ENCODE measurements around the gene CSF3R. TPM values are rescaled to one million over a fixed set of nuclear protein-coding genes. Genes with fewer than 3 reads are reported as not detected.

Gene CSF3R
- polyA plus RNA-seq (ENCODE audit: insufficient read length in 10 of 10), result 1 to 10 TPM; 1.9 to 4.1 (median 2.7) TPM
- long read RNA-seq, donor 1, result 0 reads
- long read RNA-seq, donor 2, result 0 reads
- long read RNA-seq, donor 3, result 0 reads
- long read RNA-seq, donor 4, partial matches to known transcripts, result 0 of 1 reads
- long read RNA-seq, donor 4, other reads (novel, unspliced or antisense), result 0 of 1 reads
- long read RNA-seq, donor 5, result 0 reads
- long read RNA-seq, donor 6, result 0 reads
- long read RNA-seq, donor 7, partial matches to known transcripts, result 0 of 1 reads
- long read RNA-seq, donor 7, other reads (novel, unspliced or antisense), result 0 of 1 reads
- long read RNA-seq, donor 8, partial matches to known transcripts, result 0 of 1 reads
- long read RNA-seq, donor 8, other reads (novel, unspliced or antisense), result 0 of 1 reads
- long read RNA-seq, donor 9, result 0 reads

GRCh38 chr1:36482724-36483388, at the start of gene CSF3R:
Gene CSF3R (minus strand): TSS chr1:36482913. CDS start chr1:36479496, 3,417 bp downstream.
- DNase-seq, result no peak

DNA sequence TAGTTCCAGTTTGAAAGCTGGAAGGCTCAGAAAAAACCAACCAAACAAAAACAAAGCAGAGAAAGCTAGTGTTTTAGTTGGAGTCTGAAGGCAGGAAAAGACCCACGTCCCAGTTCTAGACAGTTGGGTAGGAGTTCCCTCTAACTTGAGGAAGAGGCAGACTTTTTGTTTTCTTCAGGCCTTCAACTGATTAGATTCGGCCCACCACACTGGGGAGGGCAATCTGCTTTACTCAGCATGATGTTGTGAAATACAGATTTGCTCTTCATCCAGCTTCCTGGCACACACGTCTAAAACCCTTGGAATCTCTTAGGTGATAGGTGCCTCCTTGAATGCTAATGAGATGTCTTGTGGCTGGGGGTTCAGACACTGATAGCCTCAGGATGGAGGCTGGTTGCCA, 49.1 kb upstream of the CSF3R start:
- DNase-seq, result no peak

GRCh38 chr1:36530791-36531190, 48.1 kb upstream of the CSF3R start:
- DNase-seq, result no peak

DNA sequence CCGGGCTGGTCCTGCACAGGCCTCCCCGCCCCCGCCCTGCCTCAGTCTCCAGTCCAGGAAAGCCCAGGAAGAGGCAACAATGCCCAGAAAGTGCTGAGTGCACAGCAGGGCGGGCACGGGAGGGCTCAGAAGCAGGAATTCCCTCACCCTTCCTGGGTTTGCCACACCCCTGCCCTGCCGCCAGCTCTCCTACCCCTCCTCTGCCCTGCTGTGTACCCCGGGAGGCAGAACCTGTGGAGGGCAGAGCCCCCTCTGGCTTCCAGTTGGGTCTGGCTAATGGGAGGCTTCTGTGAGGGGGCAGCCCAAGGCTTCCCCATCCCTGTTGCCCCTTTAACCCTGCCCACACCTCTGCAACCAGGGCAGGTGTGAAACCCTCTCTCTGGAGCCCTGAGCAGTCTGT, 47.5 kb upstream of the CSF3R start:
- DNase-seq, result no peak

DNA sequence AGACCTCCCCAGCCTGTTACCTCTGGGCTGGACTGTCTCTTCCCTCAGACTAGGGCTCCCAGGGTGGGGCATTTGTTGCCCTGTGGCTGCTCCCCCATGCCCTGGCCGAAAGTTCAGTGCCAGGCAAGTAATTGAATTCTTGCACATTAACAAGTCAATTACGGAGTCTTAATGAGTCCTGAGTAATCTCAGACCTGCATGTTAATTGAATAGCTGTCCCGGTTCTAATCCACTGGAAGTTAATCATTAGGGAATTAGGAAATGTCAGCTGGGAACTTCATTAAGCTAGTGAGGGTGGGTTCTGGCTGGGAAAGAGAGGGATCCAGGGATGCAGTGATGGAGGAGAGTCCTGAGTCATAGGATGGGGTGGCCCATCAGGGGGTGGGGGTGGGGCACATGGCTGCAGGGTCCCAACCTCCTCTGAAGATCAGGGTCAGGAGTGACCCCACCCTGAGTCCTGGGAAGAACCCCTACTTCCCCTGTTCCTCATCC, 47.1 kb upstream of the CSF3R start:
- DNase-seq, result no peak

GRCh38 chr1:36528361-36529349, 45.9 kb upstream of the CSF3R start:
- DNase-seq, result no peak

DNA sequence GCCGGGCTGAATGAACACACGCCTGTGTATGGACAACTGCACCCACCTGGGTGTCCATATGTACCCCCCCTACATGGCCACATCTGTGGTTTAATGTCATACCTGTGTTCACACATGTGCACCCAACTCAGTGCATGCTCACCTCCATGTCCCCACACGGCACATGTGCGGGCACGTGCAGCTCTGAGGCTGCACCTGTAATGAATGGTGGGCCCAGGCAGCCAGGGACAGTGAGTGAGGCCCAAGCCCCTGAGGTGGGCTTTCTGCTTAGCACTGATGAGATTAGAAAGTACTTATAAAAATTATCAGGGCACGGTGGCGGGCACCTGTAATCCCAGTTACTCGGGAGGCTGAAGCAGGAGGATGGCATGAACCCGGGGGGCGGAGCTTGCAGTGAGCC, 42.5 kb upstream of the CSF3R start:
- no peak for DNase-seq

GRCh38 chr1:36524359-36525062, 41.8 kb upstream of the CSF3R start:
- DNase-seq, result no peak

GRCh38 chr1:36523850-36524249, 41.1 kb upstream of the CSF3R start:
- DNase-seq, result no peak

- no peak for DNase-seq
Observed at GRCh38 chr1:36523230-36523495, 40.5 kb upstream of the CSF3R start.

GRCh38 chr1:36522461-36523229, 39.9 kb upstream of the CSF3R start:
- no peak for DNase-seq

- DNase-seq, result no peak
Observed at GRCh38 chr1:36522021-36522420, 39.3 kb upstream of the CSF3R start.

DNA sequence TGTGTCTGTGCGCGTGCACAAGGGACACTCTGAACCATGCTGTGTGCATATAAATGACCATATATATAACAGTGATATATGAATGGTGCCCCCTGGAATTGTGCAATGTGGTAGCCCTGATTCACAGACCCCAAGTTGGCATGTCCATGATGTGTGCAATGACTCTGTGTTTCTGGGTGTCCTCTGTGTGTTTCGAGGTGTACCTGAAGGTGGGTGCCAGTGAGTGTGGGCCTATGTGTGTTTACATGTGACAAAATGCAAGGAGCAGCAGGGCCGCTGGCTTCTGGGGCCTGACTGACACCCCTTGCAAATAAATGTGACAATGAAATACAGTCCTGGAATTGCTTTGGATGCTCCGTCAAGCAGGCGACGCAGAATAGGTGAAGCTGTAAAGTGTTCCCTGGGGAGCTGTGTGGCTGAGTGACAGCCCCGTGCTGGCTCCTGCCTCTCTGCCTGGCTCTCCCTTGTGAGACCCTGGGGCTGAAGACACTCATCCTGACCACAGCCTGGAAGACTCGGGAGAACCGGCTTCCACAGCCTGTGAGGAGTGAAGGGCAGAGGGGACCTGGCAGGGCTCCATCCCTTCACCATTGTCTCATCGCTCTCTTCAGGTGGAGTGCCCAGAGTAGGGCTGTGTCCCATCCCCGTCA, 38.2 kb upstream of the CSF3R start:
- no peak for DNase-seq

GRCh38 chr1:36520056-36520455, 37.3 kb upstream of the CSF3R start:
- no peak for DNase-seq

- no peak for DNase-seq
Observed at GRCh38 chr1:36517011-36517771, 34.5 kb upstream of the CSF3R start.

- DNase-seq, result peak; percentile 15 to 57 (median 33)
Observed at GRCh38 chr1:36516372-36517010, 33.8 kb upstream of the CSF3R start.

DNA sequence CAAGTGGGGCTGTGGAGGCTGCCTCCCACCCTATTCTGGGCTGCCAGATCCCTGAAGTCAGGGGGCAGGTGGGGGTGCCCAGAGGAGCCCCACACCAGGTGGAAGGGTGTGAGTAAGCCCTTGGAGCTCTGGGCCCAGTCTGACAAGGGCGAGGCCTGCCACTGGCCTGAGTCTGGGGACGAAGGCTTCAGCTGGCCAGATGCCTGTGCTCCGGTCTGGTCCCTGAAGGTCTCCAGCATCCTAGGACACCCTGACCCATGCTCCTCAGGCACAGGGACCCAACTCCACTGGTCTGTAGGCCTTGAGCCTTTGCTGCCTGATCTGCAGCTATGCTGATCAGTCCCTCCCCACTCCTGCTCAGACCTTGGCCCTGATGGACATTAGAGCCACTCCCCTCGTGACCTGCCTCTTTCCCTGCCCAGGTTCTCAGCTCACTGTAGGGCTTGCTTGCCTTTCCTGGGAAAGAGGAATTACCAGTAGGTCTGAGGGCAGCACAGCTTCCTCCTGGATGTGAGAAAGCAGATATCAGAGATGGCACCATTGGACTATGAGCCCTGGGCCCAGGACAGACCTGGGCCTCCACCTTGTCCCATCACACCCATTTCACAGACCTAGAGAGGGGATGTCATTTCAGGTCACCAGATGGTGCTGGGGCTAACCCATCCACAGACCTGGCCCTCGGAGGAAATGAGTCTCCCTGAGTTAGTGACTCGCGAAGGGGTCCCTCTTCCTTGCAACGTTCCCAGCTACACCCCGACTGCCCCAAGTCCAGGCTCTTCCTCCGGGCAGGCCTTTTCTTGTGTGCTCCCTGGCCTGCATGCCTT, 32.8 kb upstream of the CSF3R start:
- no peak for DNase-seq

GRCh38 chr1:36514501-36514900, 31.8 kb upstream of the CSF3R start:
- no peak for DNase-seq

Measured in muscle of back (tissue), 13 donors.